CD4-positive, alpha-beta T cell (primary cell): ENCODE measurements around the gene AURKAIP1. TPM values are rescaled to one million over a fixed set of nuclear protein-coding genes. Genes with fewer than 3 reads are reported as not detected.

Source experiments
- ATAC-seq: fragments of 200-7000 bp; cut with Tn5 transposase; one replicate; pipeline ENCODE4 v1.10.0; 2022; ENCODE audit warnings: mild to moderate bottlenecking; ENCODE audit not compliant: poor library complexity
- CTCF ChIA-PET: fragments of 350-600 bp; sonication (Branson Sonifier 250); formaldehyde crosslinking; loops from one replicate; lab custom pipeline; 2021; ENCODE audit warnings: antibody characterized with exemption, inconsistent platforms; lab: Charles Lee
- POLR2A ChIA-PET: fragments of 350-600 bp; sonication (Branson Sonifier 250); formaldehyde crosslinking; loops from one replicate; lab custom pipeline; 2021; ENCODE audit warnings: antibody characterized with exemption, inconsistent platforms; lab: Charles Lee
- DNase-seq, 14 experiments: peaks; one replicate each; pipeline ENCODE4 v3.0.0-alpha.2; 2013 to 2020; ENCODE audit warnings: mixed read lengths in 2 of 14
- H3K27ac ChIP-seq, 2 donors: one replicate each; pipeline versions ENCODE4 v1.5.1 to v1.7.0; 2013; ENCODE audit warnings: low read length in 2 of 2, low read depth in 1 of 2, mild to moderate bottlenecking in 1 of 2
- H3K27me3 ChIP-seq, 2 experiments: 1 replicate in 1 of 2; 2 replicates in 1 of 2; pipeline versions ENCODE4 v1.6.1 to v1.7.0; 2013; ENCODE audit warnings: low read length in 2 of 2, control low read depth in 1 of 2, mild to moderate bottlenecking in 1 of 2, moderate library complexity in 1 of 2; ENCODE audit not compliant: insufficient read depth in 2 of 2, control insufficient read depth in 1 of 2
- H3K36me3 ChIP-seq: one replicate; pipeline ENCODE4 v1.6.1; 2013; ENCODE audit warnings: low read length, control low read depth; ENCODE audit not compliant: insufficient read depth
- H3K4me1 ChIP-seq: one replicate; pipeline ENCODE4 v1.6.1; 2013; ENCODE audit warnings: low read length, control low read depth; ENCODE audit not compliant: insufficient read depth
- H3K4me3 ChIP-seq: one replicate; pipeline ENCODE4 v1.5.1; 2013; ENCODE audit warnings: mild to moderate bottlenecking, low read length, moderate library complexity
- H3K9me3 ChIP-seq, 2 experiments: 1 replicate in 1 of 2; 2 replicates in 1 of 2; pipeline versions ENCODE4 v1.6.1 to v1.7.0; 2013; ENCODE audit warnings: low read length in 2 of 2, mild to moderate bottlenecking in 2 of 2, control low read depth in 1 of 2, moderate library complexity in 1 of 2; ENCODE audit not compliant: control insufficient read depth in 1 of 2, insufficient read depth in 1 of 2
- H3K27ac Mint-ChIP-seq: one replicate; pipeline ENCODE4 v1.8.0; 2020; ENCODE audit warnings: mixed read lengths
- H3K27me3 Mint-ChIP-seq: one replicate; pipeline ENCODE4 v1.8.0; 2021; ENCODE audit warnings: mixed read lengths
- H3K36me3 Mint-ChIP-seq: one replicate; pipeline ENCODE4 v1.8.0; 2021; ENCODE audit warnings: low read depth, mixed read lengths
- H3K4me1 Mint-ChIP-seq: one replicate; pipeline ENCODE4 v1.8.0; 2021; ENCODE audit warnings: low read depth, mixed read lengths
- H3K4me3 Mint-ChIP-seq: one replicate; pipeline ENCODE4 v1.8.0; 2020; ENCODE audit warnings: mild to moderate bottlenecking, mixed read lengths
- H3K9me3 Mint-ChIP-seq: one replicate; pipeline ENCODE4 v1.8.0; 2020; ENCODE audit warnings: mixed read lengths
- intact Hi-C, 2 experiments: fragments of 100-400 bp; cut with DNase I in 1 of 2; cut with micrococcal nuclease in 1 of 2; formaldehyde crosslinking; loops; one replicate each; pipeline versions ENCODE4 v1.15.1 to v1.9.0; 2023 to 2025; cut with DNase I, micrococcal nuclease
- total RNA-seq, 174 experiments: library from RNA in 2 of 174; stranded (reverse) in 2 of 174; gene quantifications; one replicate each; pipeline ENCODE4 v1.2.3 and lab custom pipeline; 2021 to 2026
- TF ChIP-seq, protein P1 (sequence below): fragments of 200-600 bp; IDR thresholded peaks from one replicate; pipeline ENCODE4 v1.8.0; 2022; ENCODE audit warnings: antibody characterized with exemption, mild to moderate bottlenecking

Gene AURKAIP1
- total RNA-seq, 2 experiments from 2014 or later: 59.2 to 64.6 TPM

DNA sequence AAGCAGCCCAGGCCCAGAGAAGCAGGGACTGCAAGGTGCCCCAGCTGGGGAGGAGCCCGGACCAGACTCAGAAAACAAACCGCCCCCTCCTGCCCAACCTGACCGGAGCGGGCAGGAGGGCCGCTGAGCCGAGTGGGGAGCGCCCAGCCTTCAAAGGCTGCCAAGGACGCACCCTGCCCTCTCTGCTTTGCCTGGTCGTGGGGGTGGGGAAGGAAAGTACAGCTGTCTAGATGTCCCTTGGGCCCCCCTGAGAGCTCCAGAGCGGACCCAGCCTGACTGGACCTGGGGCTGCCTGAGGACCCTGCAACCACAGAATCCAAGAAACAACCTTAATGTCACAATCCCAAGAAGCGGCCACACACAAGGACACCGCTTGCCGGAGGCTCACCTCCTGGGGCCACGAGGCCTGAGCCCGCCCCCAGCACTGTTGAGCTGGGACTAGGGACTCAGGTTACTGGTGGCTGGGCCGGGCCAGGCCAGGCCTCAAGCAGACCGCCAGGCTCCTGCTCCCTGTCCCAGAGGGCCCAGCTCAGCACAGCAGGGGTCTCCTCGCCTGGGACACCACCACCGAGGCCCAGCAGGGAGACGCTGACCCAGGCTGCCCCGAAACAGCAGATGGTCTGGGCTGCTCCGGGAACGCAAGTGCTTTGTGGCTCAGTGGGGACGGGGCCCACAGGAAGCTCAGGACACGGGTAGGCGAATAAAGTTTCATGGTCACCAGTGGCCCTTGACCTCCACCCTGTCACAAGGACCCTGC lies 27.2 kb downstream of the AURKAIP1 start:
- peak overlapping the region; percentile 17 for H3K27ac Mint-ChIP-seq
- intact Hi-C loops: loop anchor here (1.0 to 2.0 kb wide), 3 partner anchors 23 to 73 kb away; partner anchors contain the start of genes CPTP (in 1 of the 2) and INTS11 (in 1 of the 2)
- ATAC-seq (no peak), DNase-seq (no peak)
- TF ChIP-seq, protein P1, sequence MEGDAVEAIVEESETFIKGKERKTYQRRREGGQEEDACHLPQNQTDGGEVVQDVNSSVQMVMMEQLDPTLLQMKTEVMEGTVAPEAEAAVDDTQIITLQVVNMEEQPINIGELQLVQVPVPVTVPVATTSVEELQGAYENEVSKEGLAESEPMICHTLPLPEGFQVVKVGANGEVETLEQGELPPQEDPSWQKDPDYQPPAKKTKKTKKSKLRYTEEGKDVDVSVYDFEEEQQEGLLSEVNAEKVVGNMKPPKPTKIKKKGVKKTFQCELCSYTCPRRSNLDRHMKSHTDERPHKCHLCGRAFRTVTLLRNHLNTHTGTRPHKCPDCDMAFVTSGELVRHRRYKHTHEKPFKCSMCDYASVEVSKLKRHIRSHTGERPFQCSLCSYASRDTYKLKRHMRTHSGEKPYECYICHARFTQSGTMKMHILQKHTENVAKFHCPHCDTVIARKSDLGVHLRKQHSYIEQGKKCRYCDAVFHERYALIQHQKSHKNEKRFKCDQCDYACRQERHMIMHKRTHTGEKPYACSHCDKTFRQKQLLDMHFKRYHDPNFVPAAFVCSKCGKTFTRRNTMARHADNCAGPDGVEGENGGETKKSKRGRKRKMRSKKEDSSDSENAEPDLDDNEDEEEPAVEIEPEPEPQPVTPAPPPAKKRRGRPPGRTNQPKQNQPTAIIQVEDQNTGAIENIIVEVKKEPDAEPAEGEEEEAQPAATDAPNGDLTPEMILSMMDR: no peak
- peaks cover 10% of the 10 kb centered on the region for H3K27me3 Mint-ChIP-seq
- CTCF ChIA-PET: interaction anchor here (0.7 kb wide), 1 partner anchor 25 kb away, joined by 3 read pairs; no protein-coding TSS in a partner anchor
- Histone ChIP-seq H3K36me3 (no peaks in the 10 kb centered on the region), H3K4me3 (peak overlapping the region; percentile 58), H3K4me1 (peaks cover 42% of the 10 kb centered on the region), H3K9me3 (peaks cover 0 to 2% of the 10 kb centered on the region in 2 experiments), H3K27me3 (peaks cover 2 to 3% of the 10 kb centered on the region in 2 experiments), H3K27ac (no peak overlapping the region)
- H3K9me3 Mint-ChIP-seq: no peaks in the 10 kb centered on the region
- POLR2A ChIA-PET: interaction anchor here (1.4 to 1.8 kb wide), 3 partner anchors 24 to 51 kb away, joined by 4 to 11 read pairs (median 6); partner anchors contain the start of genes AURKAIP1 and CCNL2
- H3K4me1 Mint-ChIP-seq: peaks cover 25% of the 10 kb centered on the region
- H3K36me3 Mint-ChIP-seq: no peaks in the 10 kb centered on the region
- H3K4me3 Mint-ChIP-seq: peak overlapping the region; percentile 86

DNA sequence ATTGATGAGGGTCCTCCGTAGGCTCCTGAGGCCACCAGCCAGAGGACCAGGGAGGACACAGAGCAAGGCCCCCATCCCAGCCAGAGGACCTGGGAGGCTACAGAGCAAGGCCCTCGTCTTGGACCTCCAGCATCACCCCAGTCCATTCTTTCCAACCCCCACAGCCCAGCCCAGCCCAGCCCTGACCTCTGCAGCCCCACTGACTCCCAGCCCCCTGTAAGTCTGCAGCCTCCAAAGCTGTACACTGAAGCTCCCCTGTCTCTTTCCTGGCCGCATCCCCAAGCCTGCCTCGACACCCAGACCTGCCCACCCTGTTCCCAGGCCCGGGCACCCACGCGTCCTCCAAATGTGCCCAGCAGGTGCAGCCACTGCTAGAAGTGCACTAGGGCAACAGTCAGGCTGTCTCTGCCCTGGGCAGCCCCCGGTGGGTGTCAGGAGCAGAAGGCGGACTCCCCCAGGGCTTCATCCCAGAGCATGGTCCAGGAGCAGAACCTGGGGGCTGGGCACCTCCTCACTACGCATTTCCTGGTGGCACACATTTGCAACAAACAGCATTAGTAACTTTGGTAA lies 27.9 kb downstream of the AURKAIP1 start:
- Histone ChIP-seq H3K4me1 (peaks cover 39% of the 10 kb centered on the region), H3K9me3 (no peaks in the 10 kb centered on the region), H3K36me3 (peaks cover 3% of the 10 kb centered on the region), H3K4me3 (no peak overlapping the region), H3K27me3 (no peaks in the 10 kb centered on the region), H3K27ac (no peak overlapping the region)
- no peaks in the 10 kb centered on the region for H3K36me3 Mint-ChIP-seq
- no peak for ATAC-seq
- H3K9me3 Mint-ChIP-seq: no peaks in the 10 kb centered on the region
- ChIA-PET CTCF (no interaction called here), POLR2A (interaction anchor here (1.0 kb wide), 1 partner anchor 225 kb away, joined by 3 read pairs; no protein-coding TSS in a partner anchor)
- TF ChIP-seq, protein P1: no peak
- peak overlapping the region; percentile 86 for H3K4me3 Mint-ChIP-seq
- peak overlapping the region; percentile 17 for H3K27ac Mint-ChIP-seq
- intact Hi-C loops: loop anchor here in 1 of 2 experiments (1.0 kb wide), 1 partner anchor 22 kb away; no protein-coding TSS in a partner anchor
- no peak for DNase-seq
- peaks cover 18% of the 10 kb centered on the region for H3K4me1 Mint-ChIP-seq
- H3K27me3 Mint-ChIP-seq: peaks cover 3% of the 10 kb centered on the region

DNA sequence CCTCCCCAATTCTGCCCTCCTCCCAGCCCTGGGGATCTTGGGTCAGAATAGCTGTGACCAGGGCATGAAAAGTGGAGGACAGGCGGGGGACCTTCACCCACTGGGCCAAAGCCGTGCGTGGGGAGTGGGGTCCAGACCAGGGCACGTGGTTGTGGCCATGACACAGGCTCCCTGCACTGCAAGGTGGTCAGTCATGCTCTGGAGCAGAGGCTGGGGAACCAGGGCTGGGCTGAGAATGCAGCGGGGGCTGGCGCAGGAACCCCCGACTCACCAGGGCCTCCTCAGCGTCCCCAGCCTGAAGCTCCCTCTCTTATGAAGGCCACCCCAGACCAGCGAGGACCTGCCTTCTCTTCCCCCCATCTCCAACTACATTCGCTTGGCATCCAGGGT lies 28.5 kb downstream of the AURKAIP1 start:
- POLR2A ChIA-PET: interaction anchor here (1.0 kb wide), 1 partner anchor 224 kb away, joined by 3 read pairs; no protein-coding TSS in a partner anchor
- peak overlapping the region; percentile 86 for H3K4me3 Mint-ChIP-seq

More for the DNA sequence above, 28.5 kb downstream of the AURKAIP1 start:
- Histone ChIP-seq H3K36me3 (peaks cover 3% of the 10 kb centered on the region), H3K9me3 (no peaks in the 10 kb centered on the region), H3K27me3 (no peaks in the 10 kb centered on the region), H3K4me3 (no peak overlapping the region), H3K4me1 (peaks cover 35% of the 10 kb centered on the region), H3K27ac (no peak overlapping the region)
- no peaks in the 10 kb centered on the region for H3K9me3 Mint-ChIP-seq
- no peaks in the 10 kb centered on the region for H3K27me3 Mint-ChIP-seq
- peaks cover 16% of the 10 kb centered on the region for H3K4me1 Mint-ChIP-seq
- DNase-seq (no peak), ATAC-seq (no peak)
- no peaks in the 10 kb centered on the region for H3K36me3 Mint-ChIP-seq
- CTCF ChIA-PET: no interaction called here
- TF ChIP-seq, protein P1: no peak
- intact Hi-C loops: no loop called here
- H3K27ac Mint-ChIP-seq: no peak overlapping the region
